ENCODE results near the gene CELA1. TPM values are rescaled to one million over a fixed set of nuclear protein-coding genes. Genes with fewer than 3 reads are reported as not detected.
A peak's percentile ranks its signal among the peaks of the same experiment; 100 is the strongest.

Gene CELA1
- total RNA-seq, 6 experiments from 2014 or later = not detected

GRCh38 chr12:51377099-51377984 lies 30.9 kb upstream of the CELA1 start:
- intact Hi-C loops (cut with DNase I) = no loop called here
- DNase-seq (no peak), ATAC-seq (no peak)
- WGBS (ENCODE audit: insufficient coverage, low coverage, low lambda C conversion rate, missing lambda C conversion rate) = 85% methylated on average over 2 of the region's 11 CpGs
- peaks cover 0 to 2% (median 0%) of the 10 kb centered on the region in 4 donors for H3K4me1 ChIP-seq
- TF ChIP-seq, protein P1, sequence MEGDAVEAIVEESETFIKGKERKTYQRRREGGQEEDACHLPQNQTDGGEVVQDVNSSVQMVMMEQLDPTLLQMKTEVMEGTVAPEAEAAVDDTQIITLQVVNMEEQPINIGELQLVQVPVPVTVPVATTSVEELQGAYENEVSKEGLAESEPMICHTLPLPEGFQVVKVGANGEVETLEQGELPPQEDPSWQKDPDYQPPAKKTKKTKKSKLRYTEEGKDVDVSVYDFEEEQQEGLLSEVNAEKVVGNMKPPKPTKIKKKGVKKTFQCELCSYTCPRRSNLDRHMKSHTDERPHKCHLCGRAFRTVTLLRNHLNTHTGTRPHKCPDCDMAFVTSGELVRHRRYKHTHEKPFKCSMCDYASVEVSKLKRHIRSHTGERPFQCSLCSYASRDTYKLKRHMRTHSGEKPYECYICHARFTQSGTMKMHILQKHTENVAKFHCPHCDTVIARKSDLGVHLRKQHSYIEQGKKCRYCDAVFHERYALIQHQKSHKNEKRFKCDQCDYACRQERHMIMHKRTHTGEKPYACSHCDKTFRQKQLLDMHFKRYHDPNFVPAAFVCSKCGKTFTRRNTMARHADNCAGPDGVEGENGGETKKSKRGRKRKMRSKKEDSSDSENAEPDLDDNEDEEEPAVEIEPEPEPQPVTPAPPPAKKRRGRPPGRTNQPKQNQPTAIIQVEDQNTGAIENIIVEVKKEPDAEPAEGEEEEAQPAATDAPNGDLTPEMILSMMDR (IDR thresholded peaks at IDR 0.05) = no peak
- TF ChIP-seq POLR2A (IDR thresholded peaks at IDR 0.05) = no peak
- no peak overlapping the region for H3K4me3 ChIP-seq
- H3K27me3 ChIP-seq = no peaks in the 10 kb centered on the region
- no peak overlapping the region for H3K27ac ChIP-seq
- no peaks in the 10 kb centered on the region for H3K36me3 ChIP-seq
- H3K9me3 ChIP-seq = no peaks in the 10 kb centered on the region

DNA sequence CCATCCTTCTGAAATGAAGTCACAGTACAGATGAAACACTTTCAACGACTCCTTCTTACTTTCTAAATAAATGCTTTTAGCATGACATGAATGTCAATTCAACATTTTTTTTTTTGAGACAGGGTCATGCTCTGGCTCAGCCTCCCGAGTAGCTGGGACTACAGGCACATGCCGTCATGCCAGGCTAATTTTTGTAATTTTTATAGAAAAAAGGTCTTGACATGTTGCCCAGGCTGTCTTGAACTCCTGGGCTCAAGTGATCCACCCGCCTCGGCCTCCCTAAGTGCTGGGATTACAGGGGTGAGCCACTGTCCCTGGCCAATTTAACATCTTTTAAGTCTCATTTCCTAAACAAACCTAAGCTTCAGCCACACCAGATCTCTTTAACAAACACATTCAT lies 28.4 kb upstream of the CELA1 start:
- intact Hi-C loops (cut with DNase I) = no loop called here
- no peaks in the 10 kb centered on the region for H3K9me3 ChIP-seq
- TF ChIP-seq, protein P1 (IDR thresholded peaks at IDR 0.05) = no peak
- TF ChIP-seq POLR2A (IDR thresholded peaks at IDR 0.05) = no peak
- H3K27me3 ChIP-seq = no peaks in the 10 kb centered on the region
- H3K36me3 ChIP-seq = no peaks in the 10 kb centered on the region
- H3K4me1 ChIP-seq = peaks cover 0 to 16% (median 2%) of the 10 kb centered on the region in 4 donors
- no peak overlapping the region for H3K27ac ChIP-seq
- WGBS (ENCODE audit: insufficient coverage, low coverage, low lambda C conversion rate, missing lambda C conversion rate) = 77% methylated on average over 3 of the region's 5 CpGs
- DNase-seq (no peak), ATAC-seq (no peak)
- no peak overlapping the region for H3K4me3 ChIP-seq

DNA sequence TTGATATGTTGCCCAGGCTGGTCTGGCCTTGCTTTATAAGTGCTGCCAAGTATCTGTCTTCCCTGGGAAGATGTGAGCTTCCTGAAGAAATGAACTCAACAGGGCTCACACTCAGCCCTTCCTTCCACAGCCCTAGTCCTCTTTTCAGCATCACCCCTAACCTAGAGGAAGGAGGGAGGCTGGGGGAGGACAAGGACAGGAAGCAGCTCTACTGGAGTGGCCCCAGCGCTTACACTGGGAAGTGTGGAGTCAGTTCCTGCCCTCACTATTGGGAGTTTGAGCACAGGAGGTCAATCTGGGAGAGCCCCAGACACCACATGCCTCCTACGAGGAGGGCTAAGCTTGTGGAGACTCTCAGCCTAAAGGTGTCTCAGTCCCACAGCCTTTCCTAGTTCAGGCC lies 27.9 kb upstream of the CELA1 start:
- ATAC-seq = peak in 1 of 4 donors; percentile 2
- H3K27ac ChIP-seq = no peak overlapping the region
- intact Hi-C loops (cut with DNase I) = no loop called here

DNA sequence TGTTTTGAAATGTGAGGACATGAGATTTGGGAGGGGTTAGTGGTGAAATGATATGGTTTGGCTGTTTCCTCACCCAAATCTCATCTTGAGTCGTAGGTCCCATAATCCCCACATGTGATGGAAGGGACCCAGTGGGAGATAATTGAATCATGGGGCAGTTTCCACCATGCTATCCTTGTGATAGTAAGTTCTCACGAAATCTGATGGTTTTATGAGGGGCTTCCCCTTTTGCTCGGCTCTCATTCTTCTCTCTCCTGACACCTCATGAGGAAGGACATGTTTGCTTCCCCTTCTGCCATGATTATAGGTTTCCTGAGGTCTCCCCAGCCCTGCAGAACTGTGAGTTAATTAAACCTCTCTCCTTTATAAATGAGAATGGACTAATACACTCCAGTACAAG lies 26.7 kb upstream of the CELA1 start:
- intact Hi-C loops (cut with DNase I) = no loop called here
- Histone ChIP-seq H3K27me3 (no peaks in the 10 kb centered on the region), H3K36me3 (no peaks in the 10 kb centered on the region), H3K4me1 (peaks cover 0 to 16% (median 2%) of the 10 kb centered on the region in 4 donors), H3K4me3 (no peak overlapping the region), H3K27ac (no peak overlapping the region), H3K9me3 (no peaks in the 10 kb centered on the region)
- DNase-seq = no peak
- TF ChIP-seq POLR2A (IDR thresholded peaks at IDR 0.05) = no peak
- TF ChIP-seq, protein P1 (IDR thresholded peaks at IDR 0.05) = no peak
- 89% methylated on average over 3 of the region's 3 CpGs for WGBS (ENCODE audit: insufficient coverage, low coverage, low lambda C conversion rate, missing lambda C conversion rate)
- no peak for ATAC-seq

More for the DNA sequence above, 27.9 kb upstream of the CELA1 start:
- no peaks in the 10 kb centered on the region for H3K27me3 ChIP-seq
- H3K4me1 ChIP-seq = peaks cover 0 to 16% (median 2%) of the 10 kb centered on the region in 4 donors
- H3K9me3 ChIP-seq = no peaks in the 10 kb centered on the region
- DNase-seq = no peak
- no peak overlapping the region for H3K4me3 ChIP-seq
- TF ChIP-seq, protein P1 (IDR thresholded peaks at IDR 0.05) = no peak
- TF ChIP-seq POLR2A (IDR thresholded peaks at IDR 0.05) = no peak
- WGBS (ENCODE audit: insufficient coverage, low coverage, low lambda C conversion rate, missing lambda C conversion rate) = no CpG with 5 or more reads among the region's 2 CpGs
- no peaks in the 10 kb centered on the region for H3K36me3 ChIP-seq

All from right lobe of liver (tissue), 6 donors.